GM12872 (cell line): ENCODE results near the gene OR2F2.
A peak's percentile ranks its signal among the peaks of the same experiment; 100 is the strongest.

Source experiments
- CTCF ChIP-seq: IDR thresholded peaks from 3 replicates; pipeline ENCODE4 v1.5.1; 2011; ENCODE audit warnings: low read depth, mild to moderate bottlenecking, low read length, moderate library complexity; ENCODE audit not compliant: insufficient read depth

OR2F2 gene

GRCh38 chr7:143896667-143897066, 38.4 kb upstream of the OR2F2 start:
- TF ChIP-seq CTCF, result no peak

GRCh38 chr7:143898810-143899209, 36.2 kb upstream of the OR2F2 start:
- TF ChIP-seq CTCF, result no peak

GRCh38 chr7:143900230-143900766, 34.7 kb upstream of the OR2F2 start:
- no peak for TF ChIP-seq CTCF

- TF ChIP-seq CTCF, result no peak
Measured at GRCh38 chr7:143901332-143901667, 33.7 kb upstream of the OR2F2 start.

- TF ChIP-seq CTCF, result peak; percentile 37
Measured at GRCh38 chr7:143901668-143902331, 33.2 kb upstream of the OR2F2 start, which contains the start of gene TCAF1. Gene TCAF1 (minus strand): TSS chr7:143902176. CDS start chr7:143876608, 25,568 bp downstream.

- no peak for TF ChIP-seq CTCF
Measured at GRCh38 chr7:143902332-143902899, 32.6 kb upstream of the OR2F2 start.

GRCh38 chr7:143905509-143905908, 29.5 kb upstream of the OR2F2 start:
- TF ChIP-seq CTCF, result no peak
